Measurements from ENCODE around the gene COL26A1. TPM values are rescaled to one million over a fixed set of nuclear protein-coding genes. Genes with fewer than 3 reads are reported as not detected.
"Not testable (repeated sequence)": the region's sequence is repeated elsewhere in the genome, so short reads cannot be mapped to it uniquely, and the experiment has no call there.

The COL26A1 gene
- total RNA-seq, 6 donors from 2014 or later: 0.20 to 1.0 (median 0.30) TPM; not detected in 2

GRCh38 chr7:101433688-101434087 lies 71.0 kb downstream of the COL26A1 start:
- H3K36me3 ChIP-seq: no peaks in the 10 kb centered on the region
- TF ChIP-seq CTCF (IDR thresholded peaks at IDR 0.05) (no peak), EP300 (IDR thresholded peaks at IDR 0.05) (no peak), POLR2AphosphoS5 (IDR thresholded peaks at IDR 0.05) (no peak), POLR2A (IDR thresholded peaks at IDR 0.05) (no peak)
- no peak for DNase-seq
- H3K4me3 ChIP-seq: no peak overlapping the region
- 82 to 88% methylated on average over 4 of the region's 4 CpGs for WGBS, 2 donors
- peaks cover 0 to 5% (median 0%) of the 10 kb centered on the region in 4 donors for H3K27me3 ChIP-seq
- H3K4me1 ChIP-seq: no peaks in the 10 kb centered on the region
- no peak overlapping the region for H3K27ac ChIP-seq
- ATAC-seq (ENCODE audit: low FRiP score in 2 of 2): no peak
- H3K9me3 ChIP-seq: no peaks in the 10 kb centered on the region

GRCh38 chr7:101434155-101434554 lies 71.5 kb downstream of the COL26A1 start:
- H3K9me3 ChIP-seq; H3K4me1 ChIP-seq; H3K27me3 ChIP-seq; H3K27ac ChIP-seq; ATAC-seq (ENCODE audit: low FRiP score in 2 of 2); H3K36me3 ChIP-seq; DNase-seq; H3K4me3 ChIP-seq: not testable (repeated sequence)
- 89 to 91% methylated on average over 8 of the region's 8 CpGs for WGBS, 2 donors

GRCh38 chr7:101435461-101436220 lies 73.0 kb downstream of the COL26A1 start:
- no peak overlapping the region for H3K4me3 ChIP-seq
- no peaks in the 10 kb centered on the region for H3K9me3 ChIP-seq
- peaks cover 0 to 5% (median 0%) of the 10 kb centered on the region in 4 donors for H3K27me3 ChIP-seq
- peak in 1 of 2 donors; percentile 48 for ATAC-seq (ENCODE audit: low FRiP score in 2 of 2)
- no peaks in the 10 kb centered on the region for H3K36me3 ChIP-seq
- H3K4me1 ChIP-seq: no peaks in the 10 kb centered on the region
- H3K27ac ChIP-seq: no peak overlapping the region
- 56 to 65% methylated on average over 10 to 17 of the region's 22 CpGs for whole genome bisulfite sequencing, 2 donors
- no peak for DNase-seq
- TF ChIP-seq EP300 (IDR thresholded peaks at IDR 0.05): no peak
- TF ChIP-seq POLR2AphosphoS5 (IDR thresholded peaks at IDR 0.05): no peak
- TF ChIP-seq CTCF (IDR thresholded peaks at IDR 0.05): no peak
- TF ChIP-seq POLR2A (IDR thresholded peaks at IDR 0.05): no peak

- no peak overlapping the region for H3K27ac ChIP-seq
- DNase-seq (peak in 1 of 2 donors; percentile 33), ATAC-seq (ENCODE audit: low FRiP score in 2 of 2) (no peak)
- H3K4me1 ChIP-seq: no peaks in the 10 kb centered on the region
- no peaks in the 10 kb centered on the region for H3K36me3 ChIP-seq
- H3K27me3 ChIP-seq: peaks cover 0 to 5% (median 0%) of the 10 kb centered on the region in 4 donors
- H3K4me3 ChIP-seq: no peak overlapping the region
- 51% methylated on average over 14 to 15 of the region's 15 CpGs for WGBS, 2 donors
- TF ChIP-seq POLR2AphosphoS5 (IDR thresholded peaks at IDR 0.05): no peak
- no peak for TF ChIP-seq EP300 (IDR thresholded peaks at IDR 0.05)
- no peak for TF ChIP-seq POLR2A (IDR thresholded peaks at IDR 0.05)
- TF ChIP-seq CTCF (IDR thresholded peaks at IDR 0.05): no peak
- no peaks in the 10 kb centered on the region for H3K9me3 ChIP-seq
Measured at GRCh38 chr7:101436221-101436735, 73.6 kb downstream of the COL26A1 start.

- H3K27me3 ChIP-seq: peaks cover 0 to 5% (median 0%) of the 10 kb centered on the region in 4 donors
Measured at GRCh38 chr7:101436857-101437576, 74.3 kb downstream of the COL26A1 start.

More at GRCh38 chr7:101436857-101437576, 74.3 kb downstream of the COL26A1 start:
- TF ChIP-seq CTCF (IDR thresholded peaks at IDR 0.05) (no peak), EP300 (IDR thresholded peaks at IDR 0.05) (no peak), POLR2A (IDR thresholded peaks at IDR 0.05) (no peak), POLR2AphosphoS5 (IDR thresholded peaks at IDR 0.05) (no peak)
- no peaks in the 10 kb centered on the region for H3K4me1 ChIP-seq
- no peaks in the 10 kb centered on the region for H3K9me3 ChIP-seq
- 76 to 77% methylated on average over 19 of the region's 19 CpGs for WGBS, 2 donors
- ATAC-seq (ENCODE audit: low FRiP score in 2 of 2): peak in 1 of 2 donors; percentile 20
- no peak overlapping the region for H3K27ac ChIP-seq
- H3K36me3 ChIP-seq: no peaks in the 10 kb centered on the region
- H3K4me3 ChIP-seq: no peak overlapping the region
- DNase-seq: no peak
